PC-3 (cell line): ENCODE measurements around the gene ASTN2. TPM values are rescaled to one million over a fixed set of nuclear protein-coding genes. Genes with fewer than 3 reads are reported as not detected.

Experiments
- ATAC-seq: fragments of 200-7000 bp; cut with Tn5 transposase; 2 replicates; pipeline ENCODE4 v1.9.1; 2020; ENCODE audit warnings: mild to moderate bottlenecking, moderate library complexity
- BruUV-seq: library from RNA; stranded (reverse); fragments of 400-500 nt; replicated peaks from 2 replicates; lab custom pipeline; 2021; lab: Mats Ljungman, UMichigan
- CTCF ChIA-PET: fragments of 300-600 bp; sonication (Branson Sonifier 250); formaldehyde crosslinking; loops from one replicate; lab custom pipeline; 2022; ENCODE audit warnings: antibody characterized with exemption; lab: Charles Lee
- POLR2A ChIA-PET: fragments of 300-600 bp; sonication (Branson Sonifier 250); formaldehyde crosslinking; loops from one replicate; lab custom pipeline; 2022; ENCODE audit warnings: antibody characterized with exemption; ENCODE audit not compliant: unreplicated experiment; lab: Charles Lee
- DNase-seq: peaks from one replicate; pipeline ENCODE4 v3.0.0-alpha.2; 2015
- H2AFZ ChIP-seq: fragments of 300-600 bp; sonication (generic); 2 replicates; pipeline ENCODE4 v1.6.0; 2016; ENCODE audit warnings: antibody characterized with exemption, low read length
- H3F3A ChIP-seq: fragments of 300-600 bp; sonication (generic); one replicate; pipeline ENCODE4 v1.6.0; 2017; ENCODE audit warnings: antibody characterized with exemption, low read length, control low read depth, mild to moderate bottlenecking; ENCODE audit not compliant: unreplicated experiment
- H3K27ac ChIP-seq: fragments of 300-600 bp; sonication (generic); 2 replicates; pipeline ENCODE4 v1.5.1; 2016; ENCODE audit warnings: mild to moderate bottlenecking, low read length
- H3K27me3 ChIP-seq: fragments of 300-600 bp; sonication (generic); 2 replicates; pipeline ENCODE4 v1.6.1; 2016; ENCODE audit warnings: low read length, mixed read lengths
- H3K36me3 ChIP-seq: fragments of 300-600 bp; sonication (generic); 2 replicates; pipeline ENCODE4 v1.6.1; 2016; ENCODE audit warnings: low read depth, mixed run types, low read length, mixed read lengths
- H3K4me1 ChIP-seq: fragments of 300-600 bp; sonication (generic); 2 replicates; pipeline ENCODE4 v1.5.1; 2016; ENCODE audit warnings: low read length; ENCODE audit not compliant: insufficient read depth
- H3K4me2 ChIP-seq: fragments of 300-600 bp; sonication (generic); 2 replicates; pipeline ENCODE4 v1.6.0; 2016; ENCODE audit warnings: low read length
- H3K4me3 ChIP-seq: fragments of 300-600 bp; sonication (generic); 2 replicates; pipeline ENCODE4 v1.5.1; 2016; ENCODE audit warnings: mild to moderate bottlenecking, low read length, mixed read lengths
- H3K79me2 ChIP-seq: fragments of 300-600 bp; sonication (generic); 2 replicates; pipeline ENCODE4 v1.6.1; 2017; ENCODE audit warnings: low read length, mixed read lengths
- H3K9ac ChIP-seq: fragments of 300-600 bp; sonication (generic); 2 replicates; pipeline ENCODE4 v1.6.0; 2016; ENCODE audit warnings: mild to moderate bottlenecking, low read length
- H3K9me2 ChIP-seq: fragments of 300-600 bp; sonication (generic); replicated peaks from 2 replicates; pipeline ENCODE4 v1.6.1; 2016; ENCODE audit warnings: mixed run types, low read length, mixed read lengths
- H3K9me3 ChIP-seq: fragments of 300-600 bp; sonication (generic); 2 replicates; pipeline ENCODE4 v1.6.1; 2016; ENCODE audit warnings: low read length, mixed read lengths
- H4K20me1 ChIP-seq: fragments of 300-600 bp; sonication (generic); 2 replicates; pipeline ENCODE4 v1.6.1; 2016; ENCODE audit warnings: low read length, mixed read lengths
- EZH2 ChIP-seq: fragments of 300-600 bp; sonication (generic); IDR thresholded peaks from one replicate; pipeline ENCODE4 v1.6.1; 2017; ENCODE audit warnings: antibody characterized with exemption, mild to moderate bottlenecking, low read length; ENCODE audit not compliant: unreplicated experiment
- EZH2phosphoT487 ChIP-seq: fragments of 300-600 bp; sonication (generic); IDR thresholded peaks from 2 replicates; pipeline ENCODE4 v1.6.1; 2018; ENCODE audit warnings: mild to moderate bottlenecking, antibody characterized with exemption, low read length, borderline replicate concordance
- intact Hi-C: fragments of 100-400 bp; cut with micrococcal nuclease; formaldehyde crosslinking; loops from 2 replicates; pipeline ENCODE4 v1.9.0; 2023
- total RNA-seq: library from RNA; depleted of rRNA; stranded (reverse); fragments of >200 nt; gene quantifications from 2 replicates; pipeline ENCODE4 v1.2.3, GENCODE V29; 2014
- TF ChIP-seq, protein P1 (sequence below): fragments of 300-600 bp; sonication (generic); conservative IDR thresholded peaks from 2 replicates; pipeline ENCODE4 v1.5.1; 2017; ENCODE audit warnings: antibody characterized with exemption, low read depth, mild to moderate bottlenecking, low read length

ASTN2 gene
- total RNA-seq, 1 experiment from 2014 or later: 3.5 TPM

GRCh38 chr9:116697362-116697761 is 717.5 kb downstream of the ASTN2 start:
- ChIA-PET POLR2A (no interaction called here), CTCF (interaction anchor here (0.5 kb wide), 1 partner anchor 815 kb away, joined by 11 read pairs; no protein-coding TSS in a partner anchor)
- intact Hi-C loops: no loop called here
- Histone ChIP-seq H3F3A (no peaks in the 10 kb centered on the region), H3K27me3 (no peaks in the 10 kb centered on the region), H3K4me1 (peaks cover 27% of the 10 kb centered on the region), H3K9ac (no peak overlapping the region), H3K79me2 (peaks cover 32% of the 10 kb centered on the region), H3K36me3 (peaks cover 15% of the 10 kb centered on the region; the same call in 1 of the 2 replicates), H3K27ac (no peak overlapping the region), H3K9me2 (no peaks in the 10 kb centered on the region), H4K20me1 (peaks cover 3% of the 10 kb centered on the region; the same call in 1 of the 2 replicates), H3K9me3 (no peaks in the 10 kb centered on the region), H3K4me3 (no peak overlapping the region), H2AFZ (no peak overlapping the region), H3K4me2 (no peak overlapping the region)
- BruUV-seq: no TSS peak
- no peak for ATAC-seq
- no peak for TF ChIP-seq EZH2phosphoT487
- TF ChIP-seq EZH2: no peak
- TF ChIP-seq, protein P1, sequence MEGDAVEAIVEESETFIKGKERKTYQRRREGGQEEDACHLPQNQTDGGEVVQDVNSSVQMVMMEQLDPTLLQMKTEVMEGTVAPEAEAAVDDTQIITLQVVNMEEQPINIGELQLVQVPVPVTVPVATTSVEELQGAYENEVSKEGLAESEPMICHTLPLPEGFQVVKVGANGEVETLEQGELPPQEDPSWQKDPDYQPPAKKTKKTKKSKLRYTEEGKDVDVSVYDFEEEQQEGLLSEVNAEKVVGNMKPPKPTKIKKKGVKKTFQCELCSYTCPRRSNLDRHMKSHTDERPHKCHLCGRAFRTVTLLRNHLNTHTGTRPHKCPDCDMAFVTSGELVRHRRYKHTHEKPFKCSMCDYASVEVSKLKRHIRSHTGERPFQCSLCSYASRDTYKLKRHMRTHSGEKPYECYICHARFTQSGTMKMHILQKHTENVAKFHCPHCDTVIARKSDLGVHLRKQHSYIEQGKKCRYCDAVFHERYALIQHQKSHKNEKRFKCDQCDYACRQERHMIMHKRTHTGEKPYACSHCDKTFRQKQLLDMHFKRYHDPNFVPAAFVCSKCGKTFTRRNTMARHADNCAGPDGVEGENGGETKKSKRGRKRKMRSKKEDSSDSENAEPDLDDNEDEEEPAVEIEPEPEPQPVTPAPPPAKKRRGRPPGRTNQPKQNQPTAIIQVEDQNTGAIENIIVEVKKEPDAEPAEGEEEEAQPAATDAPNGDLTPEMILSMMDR: no peak
- DNase-seq: no peak

DNA sequence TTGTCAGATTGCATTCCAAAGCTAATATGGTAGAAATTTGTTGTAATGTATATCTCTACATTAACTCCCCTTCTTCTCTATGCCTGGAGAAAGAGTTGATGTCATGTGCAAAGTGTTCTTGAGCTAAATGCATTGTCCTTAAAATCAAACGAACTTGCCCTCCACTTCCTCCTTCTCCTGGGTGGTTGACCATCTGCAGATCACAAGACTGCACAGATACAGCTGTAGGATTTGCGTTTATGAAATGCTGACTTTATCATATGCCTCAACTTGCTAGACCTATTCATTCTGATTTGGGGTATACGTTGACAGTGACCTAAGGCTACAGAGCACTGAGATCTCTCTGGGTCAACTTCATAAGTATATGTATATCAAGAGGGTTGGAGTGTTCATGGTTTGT is 719.4 kb downstream of the ASTN2 start:
- peaks cover 15% of the 10 kb centered on the region; the same call in 1 of the 2 replicates for H3K36me3 ChIP-seq
- no peak overlapping the region for H2AFZ ChIP-seq
- no peak overlapping the region for H3K4me3 ChIP-seq
- CTCF ChIA-PET: no interaction called here
- peaks cover 51% of the 10 kb centered on the region for H3K79me2 ChIP-seq
- ATAC-seq: no peak
- no peaks in the 10 kb centered on the region for H3K9me2 ChIP-seq
- H4K20me1 ChIP-seq: peaks cover 3% of the 10 kb centered on the region; the same call in 1 of the 2 replicates
- H3K4me1 ChIP-seq: peaks cover 20% of the 10 kb centered on the region
- no peak for DNase-seq
- no peak overlapping the region for H3K9ac ChIP-seq
- TF ChIP-seq, protein P1: no peak
- TF ChIP-seq EZH2 (no peak), EZH2phosphoT487 (no peak)
- intact Hi-C loops: no loop called here
- no TSS peak for BruUV-seq
- POLR2A ChIA-PET: no interaction called here
- no peak overlapping the region for H3K4me2 ChIP-seq
- H3K9me3 ChIP-seq: no peaks in the 10 kb centered on the region
- no peaks in the 10 kb centered on the region for H3K27me3 ChIP-seq
- H3F3A ChIP-seq: no peaks in the 10 kb centered on the region
- H3K27ac ChIP-seq: no peak overlapping the region

GRCh38 chr9:116694785-116695291 is 720.0 kb downstream of the ASTN2 start:
- no peak overlapping the region for H3K4me3 ChIP-seq
- intact Hi-C loops: no loop called here
- no peak overlapping the region for H2AFZ ChIP-seq
- BruUV-seq: no TSS peak
- H3K9ac ChIP-seq: no peak overlapping the region
- POLR2A ChIA-PET: no interaction called here
- no peak overlapping the region for H3K27ac ChIP-seq
- peaks cover 57% of the 10 kb centered on the region for H3K79me2 ChIP-seq
- no peaks in the 10 kb centered on the region for H3K9me2 ChIP-seq
- H3F3A ChIP-seq: no peaks in the 10 kb centered on the region
- H3K36me3 ChIP-seq: peaks cover 15% of the 10 kb centered on the region; the same call in 1 of the 2 replicates
- DNase-seq (no peak), ATAC-seq (no peak)
- H4K20me1 ChIP-seq: peaks cover 3% of the 10 kb centered on the region; the same call in 1 of the 2 replicates
- no peaks in the 10 kb centered on the region for H3K9me3 ChIP-seq
- H3K27me3 ChIP-seq: no peaks in the 10 kb centered on the region
- no peak overlapping the region for H3K4me2 ChIP-seq
- CTCF ChIA-PET: no interaction called here
- peaks cover 20% of the 10 kb centered on the region for H3K4me1 ChIP-seq
- TF ChIP-seq EZH2 (no peak), EZH2phosphoT487 (no peak)
- TF ChIP-seq, protein P1: no peak
